GM11168 (cell line): Measurements from ENCODE around the gene NCOR1.
"Not testable (repeated sequence)": the region's sequence is repeated elsewhere in the genome, so short reads cannot be mapped to it uniquely, and the experiment has no call there.

Source experiments
- in situ Hi-C: fragments of 300-500 bp; cut with MboI; formaldehyde crosslinking; loops from one replicate; pipeline ENCODE4 v1.12.0; 2022; ENCODE audit warnings: low sequenced_read_pairs; ENCODE audit not compliant: unreplicated experiment

Gene NCOR1

GRCh38 chr17:16152326-16152725 is 63.0 kb downstream of the NCOR1 start:
- in situ Hi-C loops, result not testable (repeated sequence)

GRCh38 chr17:16150251-16150856 is 65.0 kb downstream of the NCOR1 start:
- in situ Hi-C loops, result no loop called here

GRCh38 chr17:16148596-16148995 is 66.7 kb downstream of the NCOR1 start:
- in situ Hi-C loops, result no loop called here

- in situ Hi-C loops, result not testable (repeated sequence)
Observed at GRCh38 chr17:16145319-16145890, 69.9 kb downstream of the NCOR1 start.

- in situ Hi-C loops, result no loop called here
Observed at GRCh38 chr17:16141685-16142084, 73.6 kb downstream of the NCOR1 start.

GRCh38 chr17:16140854-16141253 is 74.5 kb downstream of the NCOR1 start:
- in situ Hi-C loops, result no loop called here

- in situ Hi-C loops, result no loop called here
Observed at GRCh38 chr17:16135461-16135860, 79.9 kb downstream of the NCOR1 start.

- in situ Hi-C loops, result no loop called here
Observed at GRCh38 chr17:16131593-16131992, 83.7 kb downstream of the NCOR1 start.

GRCh38 chr17:16129441-16130205 is 85.7 kb downstream of the NCOR1 start:
- in situ Hi-C loops, result no loop called here

- in situ Hi-C loops, result no loop called here
Observed at GRCh38 chr17:16123531-16123930, 91.8 kb downstream of the NCOR1 start.

- in situ Hi-C loops, result no loop called here
Observed at GRCh38 chr17:16122697-16123434, 92.5 kb downstream of the NCOR1 start.

- in situ Hi-C loops, result no loop called here
Observed at GRCh38 chr17:16121915-16122314, 93.4 kb downstream of the NCOR1 start.

GRCh38 chr17:16120937-16121336 is 94.4 kb downstream of the NCOR1 start:
- in situ Hi-C loops, result no loop called here

GRCh38 chr17:16117149-16117548 is 98.2 kb downstream of the NCOR1 start:
- in situ Hi-C loops, result no loop called here

GRCh38 chr17:16115077-16115698 is 100.1 kb downstream of the NCOR1 start:
- in situ Hi-C loops, result not testable (repeated sequence)

- in situ Hi-C loops, result no loop called here
Observed at GRCh38 chr17:16108871-16109270, 106.5 kb downstream of the NCOR1 start.

GRCh38 chr17:16108386-16108785 is 106.9 kb downstream of the NCOR1 start:
- in situ Hi-C loops, result no loop called here

GRCh38 chr17:16107165-16107770 is 108.1 kb downstream of the NCOR1 start:
- in situ Hi-C loops, result no loop called here

GRCh38 chr17:16106161-16106891 is 109.0 kb downstream of the NCOR1 start:
- in situ Hi-C loops, result no loop called here
